Activated naive CD8-positive, alpha-beta T cell (primary cell): ENCODE results near the gene ITFG2.
A peak's percentile ranks its signal among the peaks of the same experiment; 100 is the strongest.

Source experiments
- H3K27ac Mint-ChIP-seq: one replicate; pipeline ENCODE4 v1.8.0; 2021; ENCODE audit warnings: mixed read lengths
- H3K27me3 Mint-ChIP-seq: one replicate; pipeline ENCODE4 v1.8.0; 2021; ENCODE audit warnings: mixed read lengths
- H3K36me3 Mint-ChIP-seq: one replicate; pipeline ENCODE4 v1.8.0; 2021; ENCODE audit warnings: mixed read lengths
- H3K4me1 Mint-ChIP-seq: one replicate; pipeline ENCODE4 v1.8.0; 2021; ENCODE audit warnings: low read depth, mixed read lengths
- H3K4me3 Mint-ChIP-seq: one replicate; pipeline ENCODE4 v1.8.0; 2021; ENCODE audit warnings: mild to moderate bottlenecking, mixed read lengths
- H3K9me3 Mint-ChIP-seq: one replicate; pipeline ENCODE4 v1.8.0; 2021; ENCODE audit warnings: low read depth, mixed read lengths

Gene ITFG2

DNA sequence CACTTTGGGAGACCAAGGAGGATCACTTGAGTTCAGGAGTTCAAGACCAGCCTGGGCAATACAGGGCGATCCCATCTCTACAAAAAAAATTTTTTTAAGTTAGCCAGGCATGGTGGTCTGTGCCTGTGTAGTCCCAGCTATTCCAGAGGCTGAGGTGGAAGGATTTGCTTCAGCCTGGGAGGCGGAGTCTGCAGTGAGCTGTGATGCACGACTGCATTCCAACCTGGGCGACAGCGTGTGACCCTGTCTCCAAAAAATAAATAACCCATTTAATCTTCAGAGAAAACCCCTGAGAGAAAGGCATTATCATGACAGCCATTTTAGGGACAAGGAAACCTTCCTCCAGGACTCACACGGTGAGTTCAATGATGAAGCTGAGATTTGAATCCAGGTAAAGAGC is 21.4 kb upstream of the ITFG2 start:
- H3K4me1 Mint-ChIP-seq = peaks cover 2% of the 10 kb centered on the region

DNA sequence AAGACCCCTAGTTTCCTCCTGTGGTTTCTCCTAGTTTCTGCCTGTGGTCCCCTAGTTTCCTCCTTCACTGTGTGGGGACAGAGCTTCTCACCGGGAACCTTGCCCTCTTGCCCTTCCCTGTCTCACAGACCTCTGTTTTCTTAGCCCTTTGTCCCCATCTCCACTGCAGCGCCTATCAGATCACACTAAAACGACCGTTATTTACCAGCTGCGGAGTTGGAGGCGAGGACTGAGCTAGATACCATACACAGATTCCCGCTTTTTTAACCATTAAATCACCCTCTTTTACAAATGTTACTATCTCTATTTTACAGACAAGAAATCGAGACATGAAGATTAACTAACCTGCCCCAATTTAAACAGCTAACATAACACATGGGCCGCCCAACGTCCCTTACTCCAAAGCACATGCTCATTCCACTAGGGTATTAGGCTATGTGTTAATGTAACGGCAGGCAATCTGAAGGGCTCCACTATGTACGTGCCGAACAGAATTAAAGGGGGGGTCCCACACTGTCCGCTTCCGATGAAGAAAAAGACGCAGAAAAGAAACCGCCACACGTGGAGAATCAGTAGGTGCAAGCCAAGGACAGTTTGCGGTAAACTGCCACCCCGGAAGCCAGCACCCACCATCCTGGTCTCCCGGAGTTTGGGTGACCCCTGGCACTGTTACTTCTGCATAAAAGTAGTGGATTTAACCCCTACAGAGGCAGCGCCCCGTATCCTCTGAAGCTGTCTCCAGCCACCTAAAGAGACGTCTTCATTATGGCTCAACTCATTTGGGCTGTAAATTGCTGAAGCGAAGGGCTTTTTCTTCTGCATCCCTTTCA is 19.6 kb upstream of the ITFG2 start:
- no peak overlapping the region for H3K27ac Mint-ChIP-seq

More for the DNA sequence above, 21.4 kb upstream of the ITFG2 start:
- Mint-ChIP-seq H3K4me3 (no peak overlapping the region), H3K27ac (no peak overlapping the region), H3K9me3 (no peaks in the 10 kb centered on the region), H3K27me3 (no peaks in the 10 kb centered on the region), H3K36me3 (no peaks in the 10 kb centered on the region)

DNA sequence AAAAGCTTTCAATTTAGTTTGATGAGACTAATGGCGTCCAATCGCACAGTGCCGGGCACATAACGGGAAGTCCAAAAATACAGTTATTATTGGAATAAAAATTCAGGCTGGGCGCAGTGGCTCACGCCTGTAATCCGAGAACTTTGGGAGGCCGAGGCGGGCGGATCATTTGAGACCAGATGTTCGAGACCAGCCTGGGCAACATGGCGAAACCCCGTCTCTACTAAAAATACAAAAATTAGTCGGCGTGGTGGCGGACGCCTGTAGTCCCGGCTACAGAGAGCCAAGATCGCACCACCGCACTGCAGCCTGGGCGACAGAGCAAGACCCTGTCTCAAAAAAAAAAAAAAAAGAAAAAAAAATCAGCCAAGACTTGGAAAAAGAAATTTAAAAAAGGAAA is 18.9 kb upstream of the ITFG2 start:
- H3K27ac Mint-ChIP-seq = no peak overlapping the region
- no peaks in the 10 kb centered on the region for H3K27me3 Mint-ChIP-seq
- peaks cover 18% of the 10 kb centered on the region for H3K4me1 Mint-ChIP-seq
- H3K36me3 Mint-ChIP-seq = peaks cover 10% of the 10 kb centered on the region
- H3K4me3 Mint-ChIP-seq = peak overlapping the region; percentile 67
- no peaks in the 10 kb centered on the region for H3K9me3 Mint-ChIP-seq

More for the DNA sequence above, 19.6 kb upstream of the ITFG2 start:
- H3K4me1 Mint-ChIP-seq = peaks cover 15% of the 10 kb centered on the region
- H3K9me3 Mint-ChIP-seq = no peaks in the 10 kb centered on the region
- H3K27me3 Mint-ChIP-seq = no peaks in the 10 kb centered on the region
- H3K36me3 Mint-ChIP-seq = peaks cover 7% of the 10 kb centered on the region
- peak overlapping the region; percentile 67 for H3K4me3 Mint-ChIP-seq

DNA sequence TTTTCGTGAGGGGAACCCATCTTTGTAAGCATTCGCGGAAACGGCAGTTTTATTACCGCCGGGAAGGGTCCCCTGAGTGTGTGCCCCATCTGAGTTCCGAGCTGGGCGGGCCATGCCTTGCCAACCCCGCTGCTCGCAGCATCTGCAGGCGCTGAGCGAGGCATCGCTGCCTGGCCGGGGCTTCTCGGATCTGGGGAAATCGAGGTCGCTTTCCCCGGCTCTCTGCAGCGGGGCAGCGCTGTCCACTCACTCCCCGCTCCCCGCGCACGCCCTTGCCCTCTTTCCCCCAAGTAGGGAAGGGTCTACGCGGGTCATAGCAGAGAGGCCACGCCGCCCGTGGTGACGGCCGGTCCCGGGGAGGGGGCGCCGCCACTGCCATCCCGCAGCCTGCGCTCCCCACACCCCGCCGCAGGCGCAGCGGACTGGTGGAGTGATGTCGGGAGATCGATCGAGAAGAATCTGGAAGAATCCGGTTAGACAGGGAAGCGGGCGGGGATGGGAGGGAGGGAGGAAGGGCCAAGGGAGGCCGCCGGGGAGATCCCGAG is 18.2 kb upstream of the ITFG2 start:
- no peaks in the 10 kb centered on the region for H3K27me3 Mint-ChIP-seq
- H3K27ac Mint-ChIP-seq = no peak overlapping the region
- peak overlapping the region; percentile 83 for H3K4me3 Mint-ChIP-seq

DNA sequence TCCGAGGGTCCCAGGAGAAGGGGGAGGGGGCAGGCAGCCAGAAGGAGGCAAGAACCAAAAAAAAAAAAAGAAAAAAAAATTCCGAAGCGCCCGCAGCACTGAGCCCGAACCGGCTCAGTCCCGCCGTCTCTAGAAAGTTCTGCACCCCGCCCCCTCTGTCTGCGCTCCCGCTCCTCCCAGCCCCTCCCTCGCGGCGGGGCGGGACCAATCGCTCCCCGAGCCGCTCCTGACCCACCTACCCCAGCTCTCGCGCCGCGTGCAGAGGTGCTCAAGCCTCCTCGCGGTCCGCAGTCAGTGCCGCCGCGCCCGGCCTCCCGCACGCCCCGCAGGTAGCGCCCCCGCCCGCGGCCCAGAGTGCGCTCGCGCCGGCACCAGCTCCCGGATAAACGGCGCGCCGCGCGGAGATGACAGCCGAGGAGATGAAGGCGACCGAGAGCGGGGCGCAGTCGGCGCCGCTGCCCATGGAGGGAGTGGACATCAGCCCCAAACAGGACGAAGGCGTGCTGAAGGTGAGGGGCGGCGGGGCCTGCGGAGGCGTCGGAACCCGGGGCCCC is 17.7 kb upstream of the ITFG2 start, which contains the start of gene FKBP4:
FKBP4 (plus strand) TSS at position 235 of the 554 bp plus-strand sequence; CDS start at position 405, 170 bp downstream.
- Mint-ChIP-seq H3K9me3 (no peaks in the 10 kb centered on the region), H3K4me1 (peaks cover 22% of the 10 kb centered on the region), H3K27ac (peak within 1 kb of the TSS; percentile 50), H3K36me3 (peaks cover 13% of the 10 kb centered on the region), H3K27me3 (no peaks in the 10 kb centered on the region), H3K4me3 (peak within 1 kb of the TSS; percentile 96)

More for the DNA sequence above, 18.2 kb upstream of the ITFG2 start:
- peaks cover 22% of the 10 kb centered on the region for H3K4me1 Mint-ChIP-seq
- no peaks in the 10 kb centered on the region for H3K9me3 Mint-ChIP-seq
- H3K36me3 Mint-ChIP-seq = peaks cover 13% of the 10 kb centered on the region

GRCh38 chr12:2795291-2796186 is 16.9 kb upstream of the ITFG2 start:
- Mint-ChIP-seq H3K36me3 (peaks cover 13% of the 10 kb centered on the region), H3K9me3 (no peaks in the 10 kb centered on the region), H3K27ac (peak overlapping the region; percentile 88), H3K4me3 (peak overlapping the region; percentile 96), H3K4me1 (peaks cover 24% of the 10 kb centered on the region), H3K27me3 (no peaks in the 10 kb centered on the region)

DNA sequence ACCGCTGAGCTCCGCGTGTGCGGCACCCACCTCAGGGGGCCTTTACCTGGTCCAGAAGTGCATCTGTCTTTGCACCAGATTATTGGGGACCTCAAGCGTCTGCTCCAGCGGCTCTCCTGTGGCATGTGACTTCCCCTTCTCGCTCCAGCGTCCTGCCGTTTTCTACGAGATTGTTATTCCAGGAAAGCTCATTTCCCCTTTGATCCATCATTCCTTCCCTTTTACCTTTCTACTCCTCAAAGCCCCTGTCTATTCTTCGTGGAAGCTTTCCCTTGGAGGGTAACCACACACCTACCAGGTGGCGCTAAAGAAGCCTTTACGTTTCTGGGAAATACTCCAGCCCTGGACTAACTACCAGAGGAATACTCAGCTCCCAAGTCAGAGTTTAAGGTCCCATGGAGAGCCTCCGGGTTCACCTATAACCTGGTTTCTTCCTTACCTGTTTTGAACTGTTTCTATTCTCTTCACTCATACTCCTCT is 16.2 kb upstream of the ITFG2 start:
- no peaks in the 10 kb centered on the region for H3K27me3 Mint-ChIP-seq
- H3K4me1 Mint-ChIP-seq = peaks cover 24% of the 10 kb centered on the region
- no peaks in the 10 kb centered on the region for H3K9me3 Mint-ChIP-seq

GRCh38 chr12:2797721-2798418 is 14.6 kb upstream of the ITFG2 start:
- Mint-ChIP-seq H3K36me3 (peaks cover 13% of the 10 kb centered on the region), H3K9me3 (no peaks in the 10 kb centered on the region), H3K27me3 (no peaks in the 10 kb centered on the region), H3K4me1 (peaks cover 25% of the 10 kb centered on the region), H3K27ac (peak overlapping the region; percentile 61), H3K4me3 (peak overlapping the region; percentile 96)

More for the DNA sequence above, 16.2 kb upstream of the ITFG2 start:
- Mint-ChIP-seq H3K27ac (peak overlapping the region; percentile 88), H3K4me3 (peak overlapping the region; percentile 96), H3K36me3 (peaks cover 13% of the 10 kb centered on the region)

DNA sequence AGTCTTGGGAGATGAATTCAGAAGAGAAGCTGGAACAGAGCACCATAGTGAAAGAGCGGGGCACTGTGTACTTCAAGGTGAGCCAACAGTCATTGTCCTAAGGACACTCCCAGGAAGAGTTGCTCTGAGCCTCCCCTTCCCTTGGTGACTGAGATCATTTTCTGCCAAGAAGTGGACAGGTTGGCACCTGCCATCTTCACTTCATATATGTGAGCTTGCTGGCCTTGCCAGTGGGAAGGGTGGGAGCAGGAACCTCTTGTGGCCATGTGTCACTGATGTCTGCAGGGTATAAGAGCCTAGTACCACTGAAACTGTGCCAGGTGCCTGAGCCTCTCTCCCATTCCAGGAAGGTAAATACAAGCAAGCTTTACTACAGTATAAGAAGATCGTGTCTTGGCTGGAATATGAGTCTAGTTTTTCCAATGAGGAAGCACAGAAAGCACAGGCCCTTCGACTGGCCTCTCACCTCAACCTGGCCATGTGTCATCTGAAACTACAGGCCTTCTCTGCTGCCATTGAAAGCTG is 12.4 kb upstream of the ITFG2 start:
- peaks cover 13% of the 10 kb centered on the region for H3K36me3 Mint-ChIP-seq
- no peak overlapping the region for H3K4me3 Mint-ChIP-seq
- peaks cover 25% of the 10 kb centered on the region for H3K4me1 Mint-ChIP-seq
- no peaks in the 10 kb centered on the region for H3K27me3 Mint-ChIP-seq
- H3K9me3 Mint-ChIP-seq = no peaks in the 10 kb centered on the region
- H3K27ac Mint-ChIP-seq = peak overlapping the region; percentile 17

DNA sequence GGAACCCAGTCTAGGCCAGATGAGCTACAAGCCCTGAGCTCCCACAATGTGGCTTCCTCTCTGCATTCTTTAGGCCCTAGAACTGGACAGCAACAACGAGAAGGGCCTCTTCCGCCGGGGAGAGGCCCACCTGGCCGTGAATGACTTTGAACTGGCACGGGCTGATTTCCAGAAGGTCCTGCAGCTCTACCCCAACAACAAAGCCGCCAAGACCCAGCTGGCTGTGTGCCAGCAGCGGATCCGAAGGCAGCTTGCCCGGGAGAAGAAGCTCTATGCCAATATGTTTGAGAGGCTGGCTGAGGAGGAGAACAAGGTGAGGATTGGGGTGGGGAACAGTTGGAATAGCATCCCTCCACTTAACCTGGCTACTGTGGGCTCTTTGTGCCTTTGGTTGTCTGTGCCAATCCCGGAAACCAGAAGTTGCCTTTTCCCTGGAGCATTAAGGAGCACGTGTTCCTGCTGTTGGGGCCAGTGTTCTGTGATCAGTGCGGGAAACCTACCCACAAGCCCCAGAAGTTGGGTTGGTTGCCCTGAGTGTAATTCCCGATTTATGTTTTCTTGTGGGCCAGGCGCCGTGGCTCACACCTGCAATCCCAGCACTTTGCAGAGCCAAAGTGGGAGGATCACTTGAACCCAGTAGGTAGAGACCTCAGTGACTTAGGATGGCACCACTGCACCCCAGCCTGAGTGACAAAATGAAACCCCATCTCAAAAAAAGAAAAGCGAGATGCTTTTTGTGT is 11.3 kb upstream of the ITFG2 start:
- no peak overlapping the region for H3K27ac Mint-ChIP-seq
- H3K4me1 Mint-ChIP-seq = peaks cover 25% of the 10 kb centered on the region
- H3K4me3 Mint-ChIP-seq = no peak overlapping the region
- H3K27me3 Mint-ChIP-seq = no peaks in the 10 kb centered on the region
- H3K36me3 Mint-ChIP-seq = peaks cover 12% of the 10 kb centered on the region
- H3K9me3 Mint-ChIP-seq = no peaks in the 10 kb centered on the region

GRCh38 chr12:2803635-2804392 is 8.7 kb upstream of the ITFG2 start:
- H3K4me1 Mint-ChIP-seq = peaks cover 6% of the 10 kb centered on the region
- no peaks in the 10 kb centered on the region for H3K27me3 Mint-ChIP-seq
- no peak overlapping the region for H3K4me3 Mint-ChIP-seq
- peaks cover under 1% of the 10 kb centered on the region for H3K36me3 Mint-ChIP-seq
- H3K27ac Mint-ChIP-seq = peak overlapping the region; percentile 28
- no peaks in the 10 kb centered on the region for H3K9me3 Mint-ChIP-seq

DNA sequence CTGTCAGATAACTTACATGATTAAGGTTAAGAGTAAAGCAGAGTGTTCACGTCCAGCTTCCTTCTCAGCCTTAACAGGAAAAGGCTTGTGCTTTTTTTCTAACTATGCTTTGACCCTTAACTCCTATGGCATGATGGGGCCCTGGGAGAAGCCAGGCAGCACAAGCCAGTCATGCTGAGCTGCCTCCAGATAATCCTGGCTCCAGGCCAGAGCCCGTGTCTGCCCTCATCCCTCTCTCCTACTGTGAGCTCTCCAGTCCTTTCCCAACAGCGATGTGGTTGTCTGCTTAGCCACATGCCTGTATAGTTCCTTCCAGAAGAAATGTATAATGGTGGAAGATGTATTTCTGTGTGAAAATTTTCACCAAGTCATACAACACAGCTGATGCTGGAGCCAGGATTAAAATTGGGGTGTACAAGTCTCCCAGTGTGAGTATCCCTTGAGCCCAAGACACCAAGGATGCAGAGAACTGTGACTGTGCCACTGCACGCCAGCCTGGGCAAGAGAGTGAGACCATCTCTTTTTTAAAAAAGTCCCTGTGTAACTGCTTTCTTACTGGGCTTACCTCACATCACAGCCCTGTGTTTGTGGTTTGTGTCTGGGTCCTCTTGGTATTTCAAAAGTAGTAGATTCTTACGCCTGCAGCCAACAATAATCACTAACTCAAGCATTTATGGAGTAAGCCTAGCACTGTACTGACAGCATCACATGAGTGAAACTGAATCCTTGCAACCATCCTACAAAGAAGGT is 7.9 kb upstream of the ITFG2 start:
- H3K4me3 Mint-ChIP-seq = no peak overlapping the region
- no peaks in the 10 kb centered on the region for H3K36me3 Mint-ChIP-seq
- peaks cover 5% of the 10 kb centered on the region for H3K4me1 Mint-ChIP-seq
- no peaks in the 10 kb centered on the region for H3K9me3 Mint-ChIP-seq
- no peaks in the 10 kb centered on the region for H3K27me3 Mint-ChIP-seq
- peak overlapping the region; percentile 61 for H3K27ac Mint-ChIP-seq
